Kidney (tissue), 14 donors: Measurements from ENCODE around the gene ALPL. TPM values are rescaled to one million over a fixed set of nuclear protein-coding genes. Genes with fewer than 3 reads are reported as not detected.

ENCODE experiments used
- DNase-seq, 5 donors: peaks; one replicate each; pipeline ENCODE4 v3.0.0-alpha.2; 2013 to 2020
- FAIRE-seq: peaks from 2 replicates; lab custom pipeline; 2012; peaks lifted over from hg19 to GRCh38; lab: Jason Lieb, UNC
- H3K27ac ChIP-seq, 2 donors: one replicate each; pipeline ENCODE4 v1.7.0; 2013; ENCODE audit warnings: low read depth in 2 of 2, low read length in 2 of 2, inconsistent platforms in 1 of 2
- H3K27me3 ChIP-seq: one replicate; pipeline ENCODE4 v1.7.1; 2013; ENCODE audit warnings: low read length, inconsistent platforms; ENCODE audit not compliant: control insufficient read depth, insufficient read depth
- H3K36me3 ChIP-seq, 3 donors: one replicate each; pipeline versions ENCODE4 v1.7.0 to v1.7.1; 2013; ENCODE audit warnings: low read length in 3 of 3, control low read depth in 1 of 3, inconsistent platforms in 1 of 3; ENCODE audit not compliant: insufficient read depth in 3 of 3, control insufficient read depth in 2 of 3
- H3K4me1 ChIP-seq, 3 donors: one replicate each; pipeline versions ENCODE4 v1.7.0 to v1.7.1; 2013; ENCODE audit warnings: low read length in 3 of 3, inconsistent platforms in 1 of 3, low read depth in 1 of 3; ENCODE audit not compliant: control insufficient read depth in 2 of 3, insufficient read depth in 2 of 3
- H3K4me3 ChIP-seq, 3 donors: one replicate each; pipeline versions ENCODE4 v1.7.0 to v1.8.1; 2013; ENCODE audit warnings: low read length in 3 of 3, control low read depth in 1 of 3, inconsistent platforms in 1 of 3
- H3K9ac ChIP-seq, 3 donors: one replicate each; pipeline versions ENCODE4 v1.7.0 to v1.7.1; 2013; ENCODE audit warnings: low read length in 3 of 3, control low read depth in 1 of 3, inconsistent platforms in 1 of 3
- H3K9me3 ChIP-seq, 3 donors: one replicate each; pipeline versions ENCODE4 v1.7.0 to v1.7.1; 2013; ENCODE audit warnings: low read length in 3 of 3, control low read depth in 1 of 3, inconsistent platforms in 1 of 3; ENCODE audit not compliant: control insufficient read depth in 2 of 3, insufficient read depth in 1 of 3
- intact Hi-C: fragments of 100-400 bp; cut with DNase I; formaldehyde crosslinking; loops from one replicate; pipeline ENCODE4 v1.11.1; 2022
- polyA plus RNA-seq: library from polyadenylated mRNA; stranded (reverse); fragments of 350-450 nt; fragmentation: Illumina TruSeq; extraction: RNeasy Lipid Tissue Mini Kit (QIAGEN cat#74804); gene quantifications from one replicate; pipeline ENCODE4 v1.2.3, GENCODE V29; 2014; ENCODE audit warnings: low read depth, low replicate concordance; ENCODE audit not compliant: insufficient read depth
- total RNA-seq: library from RNA; stranded (reverse); fragmentation: NEBNext Ultra II Directional; extraction: Animal tissue kit (Norgen Biotek cat#: 25700); gene quantifications from one replicate; pipeline ENCODE4 v1.2.1, GENCODE V29; 2021
- TF ChIP-seq, protein P1 (sequence below): IDR thresholded peaks from 3 replicates; pipeline ENCODE4 v1.5.1; 2012; ENCODE audit warnings: mild to moderate bottlenecking, moderate library complexity, borderline replicate concordance; ENCODE audit not compliant: insufficient read depth; ENCODE audit errors: extremely low read depth
- donor health status: control.
- donor health status: control.
- donor health status: control.
- donor health status: control.
- donor health status: control.
- donor health status: DM: yes; HTN: yes; CAD: no.
- donor health status: Normal renal cell carcinoma (clear cell type).

The ALPL gene
- total and polyA plus RNA-seq, 2 donors from 2014 or later: 8.4 to 133 TPM

DNA sequence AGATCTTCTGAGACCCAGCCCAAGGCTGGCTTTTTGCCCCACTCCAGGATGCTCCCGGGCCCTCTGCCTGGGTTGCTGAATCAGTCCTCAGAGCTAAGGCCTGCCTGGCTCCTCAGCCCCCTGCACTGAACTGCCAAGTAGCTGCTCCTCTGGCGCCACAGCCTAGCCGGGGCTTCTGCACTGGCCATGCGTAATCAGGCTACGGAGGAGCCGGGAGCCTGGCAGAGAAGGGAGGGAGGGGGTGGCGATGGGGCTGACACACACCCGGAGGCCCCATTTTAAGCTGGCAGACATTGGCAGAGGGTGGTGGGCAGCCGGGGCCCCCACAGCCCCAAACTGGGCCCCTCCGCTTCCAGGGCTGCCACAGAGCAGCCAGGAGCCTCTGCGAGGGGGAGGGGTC is 38.7 kb downstream of the ALPL start:
- Histone ChIP-seq H3K36me3 (no peaks in the 10 kb centered on the region), H3K4me1 (peaks cover 0 to 13% (median 0%) of the 10 kb centered on the region in 3 donors), H3K9ac (no peak overlapping the region), H3K4me3 (no peak overlapping the region), H3K27ac (no peak overlapping the region), H3K9me3 (no peaks in the 10 kb centered on the region), H3K27me3 (no peaks in the 10 kb centered on the region)
- DNase-seq (no peak), FAIRE-seq (no peak)
- TF ChIP-seq, protein P1, sequence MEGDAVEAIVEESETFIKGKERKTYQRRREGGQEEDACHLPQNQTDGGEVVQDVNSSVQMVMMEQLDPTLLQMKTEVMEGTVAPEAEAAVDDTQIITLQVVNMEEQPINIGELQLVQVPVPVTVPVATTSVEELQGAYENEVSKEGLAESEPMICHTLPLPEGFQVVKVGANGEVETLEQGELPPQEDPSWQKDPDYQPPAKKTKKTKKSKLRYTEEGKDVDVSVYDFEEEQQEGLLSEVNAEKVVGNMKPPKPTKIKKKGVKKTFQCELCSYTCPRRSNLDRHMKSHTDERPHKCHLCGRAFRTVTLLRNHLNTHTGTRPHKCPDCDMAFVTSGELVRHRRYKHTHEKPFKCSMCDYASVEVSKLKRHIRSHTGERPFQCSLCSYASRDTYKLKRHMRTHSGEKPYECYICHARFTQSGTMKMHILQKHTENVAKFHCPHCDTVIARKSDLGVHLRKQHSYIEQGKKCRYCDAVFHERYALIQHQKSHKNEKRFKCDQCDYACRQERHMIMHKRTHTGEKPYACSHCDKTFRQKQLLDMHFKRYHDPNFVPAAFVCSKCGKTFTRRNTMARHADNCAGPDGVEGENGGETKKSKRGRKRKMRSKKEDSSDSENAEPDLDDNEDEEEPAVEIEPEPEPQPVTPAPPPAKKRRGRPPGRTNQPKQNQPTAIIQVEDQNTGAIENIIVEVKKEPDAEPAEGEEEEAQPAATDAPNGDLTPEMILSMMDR: no peak
- intact Hi-C loops: no loop called here

- TF ChIP-seq, protein P1: no peak
- peak overlapping the region in 2 of 3 donors; percentile 33 to 68 for H3K4me3 ChIP-seq
- H3K9me3 ChIP-seq: no peaks in the 10 kb centered on the region
- H3K36me3 ChIP-seq: no peaks in the 10 kb centered on the region
- DNase-seq: no peak
- intact Hi-C loops: no loop called here
- peaks cover 0 to 8% (median 2%) of the 10 kb centered on the region in 3 donors for H3K4me1 ChIP-seq
- H3K9ac ChIP-seq: no peak overlapping the region
- no peak overlapping the region for H3K27ac ChIP-seq
- no peak for FAIRE-seq
- H3K27me3 ChIP-seq: no peaks in the 10 kb centered on the region
Measured at GRCh38 chr1:21550097-21550496, 40.9 kb downstream of the ALPL start.

DNA sequence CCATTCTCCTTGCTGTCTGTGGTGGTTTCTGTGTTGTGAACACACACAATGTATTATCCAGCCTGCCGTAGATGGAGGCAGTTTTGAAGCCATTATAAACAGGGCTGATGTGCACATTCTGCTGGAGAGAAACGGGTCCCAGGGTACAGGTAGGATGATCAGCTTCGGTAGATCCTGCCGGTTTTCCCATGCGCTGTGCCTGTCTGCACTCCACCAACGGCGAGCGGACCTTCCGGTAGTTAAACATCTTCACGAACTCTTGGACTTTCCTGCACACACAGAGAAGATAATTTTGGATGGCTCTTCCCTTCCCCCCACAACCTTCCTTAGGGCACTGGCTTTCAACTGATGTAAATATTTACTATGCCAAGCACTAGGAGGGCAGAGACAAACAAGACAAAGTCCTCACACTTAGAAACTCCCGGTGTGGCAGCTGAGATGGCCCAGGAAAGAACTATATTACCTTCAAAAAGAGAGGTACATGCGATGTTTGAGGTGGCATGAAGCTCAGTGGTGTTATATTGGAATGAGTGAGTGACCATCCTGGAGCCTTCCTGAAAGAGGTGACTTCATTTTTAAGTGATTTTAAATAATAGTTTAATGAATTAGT is 41.7 kb downstream of the ALPL start:
- FAIRE-seq (no peak), DNase-seq (no peak)
- Histone ChIP-seq H3K4me3 (peak overlapping the region; percentile 14 to 74 (median 68)), H3K36me3 (no peaks in the 10 kb centered on the region), H3K9me3 (no peaks in the 10 kb centered on the region), H3K4me1 (peaks cover 0 to 8% (median 2%) of the 10 kb centered on the region in 3 donors), H3K27me3 (no peaks in the 10 kb centered on the region), H3K9ac (no peak overlapping the region), H3K27ac (peak overlapping the region in 1 of 2 donors; percentile 47)
- TF ChIP-seq, protein P1: no peak
- intact Hi-C loops: no loop called here
